Measurements from ENCODE around the gene EYA4.

The EYA4 gene

GRCh38 chr6:133201231-133201630, 39.9 kb upstream of the EYA4 start:
- Histone ChIP-seq H3K4me2 (ENCODE audit: low read depth, low read length, poor library complexity, severe bottlenecking) (no peak overlapping the region), H3F3A (ENCODE audit: low read depth) (no peaks in the 10 kb centered on the region), H3K9me2 (replicated peaks; ENCODE audit: low read depth, low read length) (no peaks in the 10 kb centered on the region), H3K9ac (ENCODE audit: low read depth, low read length, poor library complexity, severe bottlenecking) (no peak overlapping the region), H4K20me1 (ENCODE audit: insufficient read depth, low read length, poor library complexity, severe bottlenecking) (no peaks in the 10 kb centered on the region), H3K27me3 (ENCODE audit: insufficient read depth, low read length, poor library complexity, severe bottlenecking) (no peaks in the 10 kb centered on the region), H3K36me3 (ENCODE audit: insufficient read depth, low read length) (no peaks in the 10 kb centered on the region), H3K9me3 (ENCODE audit: insufficient read depth, low read depth, low read length) (no peaks in the 10 kb centered on the region), H2AFZ (ENCODE audit: low read length) (no peak overlapping the region), H3K4me1 (ENCODE audit: insufficient read depth, low read length, poor library complexity, severe bottlenecking) (no peaks in the 10 kb centered on the region), H3K4me3 (ENCODE audit: low read length, poor library complexity, severe bottlenecking) (no peak overlapping the region), H3K79me2 (ENCODE audit: insufficient read depth, low read length) (no peaks in the 10 kb centered on the region)
- no peak for TF ChIP-seq EZH2phosphoT487 (IDR thresholded peaks at IDR 0.05; ENCODE audit: borderline replicate concordance)
- TF ChIP-seq CTCF (conservative IDR thresholded peaks at IDR 0.05; ENCODE audit: low read length): no peak

GRCh38 chr6:133202610-133203343, 38.4 kb upstream of the EYA4 start:
- no peaks in the 10 kb centered on the region for H3K9me2 ChIP-seq (replicated peaks; ENCODE audit: low read depth, low read length)
- no peaks in the 10 kb centered on the region for H3K4me1 ChIP-seq (ENCODE audit: insufficient read depth, low read length, poor library complexity, severe bottlenecking)
- H3K36me3 ChIP-seq (ENCODE audit: insufficient read depth, low read length): no peaks in the 10 kb centered on the region
- no peaks in the 10 kb centered on the region for H3F3A ChIP-seq (ENCODE audit: low read depth)
- no peak overlapping the region for H2AFZ ChIP-seq (ENCODE audit: low read length)
- H4K20me1 ChIP-seq (ENCODE audit: insufficient read depth, low read length, poor library complexity, severe bottlenecking): no peaks in the 10 kb centered on the region
- no peak for TF ChIP-seq CTCF (conservative IDR thresholded peaks at IDR 0.05; ENCODE audit: low read length)
- no peak for TF ChIP-seq EZH2phosphoT487 (IDR thresholded peaks at IDR 0.05; ENCODE audit: borderline replicate concordance)
- H3K4me3 ChIP-seq (ENCODE audit: low read length, poor library complexity, severe bottlenecking): no peak overlapping the region
- no peak overlapping the region for H3K4me2 ChIP-seq (ENCODE audit: low read depth, low read length, poor library complexity, severe bottlenecking)
- no peaks in the 10 kb centered on the region for H3K79me2 ChIP-seq (ENCODE audit: insufficient read depth, low read length)
- H3K9me3 ChIP-seq (ENCODE audit: insufficient read depth, low read depth, low read length): no peaks in the 10 kb centered on the region
- H3K9ac ChIP-seq (ENCODE audit: low read depth, low read length, poor library complexity, severe bottlenecking): no peak overlapping the region
- H3K27me3 ChIP-seq (ENCODE audit: insufficient read depth, low read length, poor library complexity, severe bottlenecking): no peaks in the 10 kb centered on the region

GRCh38 chr6:133203344-133203697, 37.8 kb upstream of the EYA4 start:
- H3K36me3 ChIP-seq (ENCODE audit: insufficient read depth, low read length): no peaks in the 10 kb centered on the region
- H4K20me1 ChIP-seq (ENCODE audit: insufficient read depth, low read length, poor library complexity, severe bottlenecking): no peaks in the 10 kb centered on the region
- no peaks in the 10 kb centered on the region for H3K4me1 ChIP-seq (ENCODE audit: insufficient read depth, low read length, poor library complexity, severe bottlenecking)
- H3K4me2 ChIP-seq (ENCODE audit: low read depth, low read length, poor library complexity, severe bottlenecking): no peak overlapping the region
- H3K9me2 ChIP-seq (replicated peaks; ENCODE audit: low read depth, low read length): no peaks in the 10 kb centered on the region
- no peaks in the 10 kb centered on the region for H3F3A ChIP-seq (ENCODE audit: low read depth)
- no peak overlapping the region for H2AFZ ChIP-seq (ENCODE audit: low read length)
- H3K27me3 ChIP-seq (ENCODE audit: insufficient read depth, low read length, poor library complexity, severe bottlenecking): no peaks in the 10 kb centered on the region
- no peak for TF ChIP-seq EZH2phosphoT487 (IDR thresholded peaks at IDR 0.05; ENCODE audit: borderline replicate concordance)
- no peak for TF ChIP-seq CTCF (conservative IDR thresholded peaks at IDR 0.05; ENCODE audit: low read length)
- no peak overlapping the region for H3K9ac ChIP-seq (ENCODE audit: low read depth, low read length, poor library complexity, severe bottlenecking)
- H3K79me2 ChIP-seq (ENCODE audit: insufficient read depth, low read length): no peaks in the 10 kb centered on the region
- H3K4me3 ChIP-seq (ENCODE audit: low read length, poor library complexity, severe bottlenecking): no peak overlapping the region
- H3K9me3 ChIP-seq (ENCODE audit: insufficient read depth, low read depth, low read length): no peaks in the 10 kb centered on the region
